K562 (cell line): ENCODE results near the gene NUBP2.

Experiments used
- CHD2 ChIP-seq: IDR thresholded peaks from 2 replicates; pipeline ENCODE4 v1.6.1; 2011; ENCODE audit warnings: low read depth, low read length
- EZH2 ChIP-seq: IDR thresholded peaks from 2 replicates; pipeline ENCODE4 v1.6.1; 2012; ENCODE audit warnings: low read depth, mild to moderate bottlenecking, inconsistent platforms, low read length, borderline replicate concordance
- JUND ChIP-seq, 2 experiments: IDR thresholded peaks; 2 replicates in 1 of 2; 3 replicates in 1 of 2; pipeline ENCODE4 v1.6.1; 2011; ENCODE audit warnings: borderline replicate concordance in 2 of 2, low read depth in 2 of 2, low read length in 2 of 2, improper control_type of control experiment in 1 of 2, missing biosample characterization in 1 of 2, missing genetic modification characterization in 1 of 2, missing genetic modification reagents in 1 of 2
- MED1 ChIP-seq: sonication (generic); formaldehyde crosslinking; IDR thresholded peaks from 2 replicates; pipeline ENCODE4 v1.8.1; 2023; ENCODE audit warnings: missing genetic modification reagents, borderline replicate concordance
- MTA2 ChIP-seq: fragments of 450-650 bp; IDR thresholded peaks from 2 replicates; pipeline ENCODE4 v1.6.1; 2016; ENCODE audit warnings: low read depth
- POLR2A ChIP-seq: fragments of 450-650 bp; conservative IDR thresholded peaks from 2 replicates; pipeline ENCODE4 v1.6.1; 2016
- RBM25 ChIP-seq: fragments of 200-400 bp; formaldehyde crosslinking; IDR thresholded peaks from 2 replicates; pipeline ENCODE4 v1.6.1; 2018; ENCODE audit warnings: low read length, low read depth, moderate library complexity; ENCODE audit not compliant: severe bottlenecking
- SETDB1 ChIP-seq: IDR thresholded peaks from one replicate; pipeline ENCODE4 v1.6.1; 2012; ENCODE audit warnings: low read length, control low read depth, inconsistent platforms
- TAF1 ChIP-seq: IDR thresholded peaks from 2 replicates; pipeline ENCODE4 v1.6.1; 2011; ENCODE audit warnings: mild to moderate bottlenecking, low read length, moderate library complexity; ENCODE audit not compliant: insufficient read depth, control insufficient read depth, severe bottlenecking; ENCODE audit errors: extremely low read depth
- ZNF253 ChIP-seq: fragments of 250-450 bp; sonication (Bioruptor Pico); conservative IDR thresholded peaks from 2 replicates; pipeline ENCODE4 v1.6.1; 2021; ENCODE audit warnings: mild to moderate bottlenecking
- ZNF274 ChIP-seq: IDR thresholded peaks from 2 replicates; pipeline ENCODE4 v1.6.1; 2011; ENCODE audit warnings: low read depth, mild to moderate bottlenecking, low read length, moderate library complexity, borderline replicate concordance
- ZNF384 ChIP-seq: IDR thresholded peaks from 2 replicates; pipeline ENCODE4 v1.6.1; 2012; ENCODE audit warnings: low read depth, low read length, improper control_type of control experiment
- TF ChIP-seq, protein P1 (sequence below): sonication (generic); formaldehyde crosslinking; IDR thresholded peaks from 2 replicates; pipeline ENCODE4 v1.8.0; 2022; ENCODE audit warnings: mild to moderate bottlenecking, low read depth, missing genetic modification reagents

- TF ChIP-seq MED1 (CRISPR knock-in tag), result no peak
- TF ChIP-seq TAF1, result no peak
- no peak for TF ChIP-seq RBM25
- TF ChIP-seq POLR2A, result no peak
- TF ChIP-seq ZNF274, result no peak
- no peak for TF ChIP-seq ZNF384
- no peak for TF ChIP-seq SETDB1
- TF ChIP-seq MTA2, result no peak
- no peak for TF ChIP-seq JUND (IDR thresholded peaks at IDR 0.05; ENCODE audit: borderline replicate concordance, low read depth, low read length)
- TF ChIP-seq JUND (tag; IDR thresholded peaks at IDR 0.05; ENCODE audit: borderline replicate concordance, low read depth, low read length), result no peak
- TF ChIP-seq, protein P1, sequence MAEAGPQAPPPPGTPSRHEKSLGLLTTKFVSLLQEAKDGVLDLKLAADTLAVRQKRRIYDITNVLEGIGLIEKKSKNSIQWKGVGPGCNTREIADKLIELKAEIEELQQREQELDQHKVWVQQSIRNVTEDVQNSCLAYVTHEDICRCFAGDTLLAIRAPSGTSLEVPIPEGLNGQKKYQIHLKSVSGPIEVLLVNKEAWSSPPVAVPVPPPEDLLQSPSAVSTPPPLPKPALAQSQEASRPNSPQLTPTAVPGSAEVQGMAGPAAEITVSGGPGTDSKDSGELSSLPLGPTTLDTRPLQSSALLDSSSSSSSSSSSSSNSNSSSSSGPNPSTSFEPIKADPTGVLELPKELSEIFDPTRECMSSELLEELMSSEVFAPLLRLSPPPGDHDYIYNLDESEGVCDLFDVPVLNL, result no peak
- TF ChIP-seq ZNF253 (CRISPR knock-in tag), result no peak
- TF ChIP-seq EZH2, result no peak
- no peak for TF ChIP-seq CHD2
Observed at GRCh38 chr16:1831186-1832075, 48.7 kb downstream of the NUBP2 start.
